Neuronal stem cell (in vitro differentiated cells): ENCODE results near the gene FKBP15.

Source experiments
- DNase-seq: peaks from one replicate; pipeline ENCODE4 v3.0.0-alpha.2; 2013; ENCODE audit warnings: low spot score
- H2AFZ ChIP-seq: one replicate; pipeline ENCODE4 v1.6.1; 2013; ENCODE audit warnings: mild to moderate bottlenecking, low read length, inconsistent platforms
- H2AK5ac ChIP-seq: 2 replicates; pipeline ENCODE4 v1.6.1; 2013; ENCODE audit warnings: low read depth, mild to moderate bottlenecking, inconsistent platforms, low read length, moderate library complexity, mixed read lengths
- H2BK120ac ChIP-seq: 2 replicates; pipeline ENCODE4 v1.6.1; 2013; ENCODE audit warnings: low read depth, mild to moderate bottlenecking, inconsistent platforms, low read length, moderate library complexity, mixed read lengths
- H2BK12ac ChIP-seq: one replicate; pipeline ENCODE4 v1.6.1; 2013; ENCODE audit warnings: low read length, inconsistent platforms
- H2BK15ac ChIP-seq: 2 replicates; pipeline ENCODE4 v1.6.1; 2013; ENCODE audit warnings: mild to moderate bottlenecking, low read length, inconsistent platforms, mixed read lengths
- H2BK5ac ChIP-seq: one replicate; pipeline ENCODE4 v1.6.1; 2013; ENCODE audit warnings: inconsistent platforms, mild to moderate bottlenecking, low read length, moderate library complexity
- H3K14ac ChIP-seq: one replicate; pipeline ENCODE4 v1.6.1; 2013; ENCODE audit warnings: low read length, inconsistent platforms
- H3K18ac ChIP-seq: 2 replicates; pipeline ENCODE4 v1.6.1; 2013; ENCODE audit warnings: low read length, inconsistent platforms
- H3K23ac ChIP-seq: 2 replicates; pipeline ENCODE4 v1.6.1; 2013; ENCODE audit warnings: low read depth, mild to moderate bottlenecking, mixed read lengths, low read length, inconsistent platforms; ENCODE audit not compliant: poor library complexity
- H3K27ac ChIP-seq: replicated peaks from 3 replicates; pipeline ENCODE4 v1.5.1; 2013; ENCODE audit warnings: low read length, inconsistent platforms
- H3K27me3 ChIP-seq, 3 experiments: 2 replicates each; pipeline ENCODE4 v1.6.1; 2013; ENCODE audit warnings: low read length in 3 of 3, mild to moderate bottlenecking in 2 of 3, inconsistent platforms in 1 of 3, low read depth in 1 of 3, mixed read lengths in 1 of 3, moderate library complexity in 1 of 3; ENCODE audit not compliant: control insufficient read depth in 3 of 3, insufficient read depth in 3 of 3
- H3K36me3 ChIP-seq, 2 donors: replicated peaks in 1 of 2; 2 replicates each; pipeline ENCODE4 v1.6.1; 2013; ENCODE audit warnings: low read length in 2 of 2; ENCODE audit not compliant: control insufficient read depth in 2 of 2, insufficient read depth in 2 of 2
- H3K4ac ChIP-seq: 2 replicates; pipeline ENCODE4 v1.6.1; 2013; ENCODE audit warnings: inconsistent platforms, mild to moderate bottlenecking, low read length, moderate library complexity
- H3K4me1 ChIP-seq, 2 donors: 1 replicate in 1 of 2; 2 replicates in 1 of 2; pipeline ENCODE4 v1.6.1; 2013; ENCODE audit warnings: low read length in 2 of 2, low read depth in 1 of 2; ENCODE audit not compliant: control insufficient read depth in 2 of 2, insufficient read depth in 1 of 2
- H3K4me2 ChIP-seq: one replicate; pipeline ENCODE4 v1.6.1; 2013; ENCODE audit warnings: mild to moderate bottlenecking, low read length, inconsistent platforms; ENCODE audit not compliant: insufficient read depth, poor library complexity, severe bottlenecking
- H3K4me3 ChIP-seq, 2 donors: 2 replicates each; pipeline ENCODE4 v1.5.1; 2013; ENCODE audit warnings: low read length in 2 of 2, mild to moderate bottlenecking in 2 of 2, inconsistent platforms in 1 of 2, moderate library complexity in 1 of 2
- H3K79me1 ChIP-seq: one replicate; pipeline ENCODE4 v1.6.1; 2013; ENCODE audit warnings: low read depth, mild to moderate bottlenecking, inconsistent platforms, low read length, moderate library complexity
- H3K9ac ChIP-seq: one replicate; pipeline ENCODE4 v1.6.1; 2013; ENCODE audit warnings: mild to moderate bottlenecking, low read depth, low read length, inconsistent platforms; ENCODE audit not compliant: poor library complexity
- H3K9me3 ChIP-seq, 2 donors: replicated peaks in 1 of 2; 2 replicates each; pipeline versions ENCODE3 to v1.6.1; 2013; ENCODE audit warnings: low read length in 2 of 2, mild to moderate bottlenecking in 2 of 2, inconsistent platforms in 1 of 2, low read depth in 1 of 2, mixed read lengths in 1 of 2, moderate library complexity in 1 of 2; ENCODE audit not compliant: control insufficient read depth in 2 of 2, insufficient read depth in 1 of 2
- H4K8ac ChIP-seq: one replicate; pipeline ENCODE4 v1.6.1; 2013; ENCODE audit warnings: low read depth, mild to moderate bottlenecking, inconsistent platforms, low read length, moderate library complexity
- H4K91ac ChIP-seq: one replicate; pipeline ENCODE4 v1.6.1; 2013; ENCODE audit warnings: low read length, low read depth, mild to moderate bottlenecking, inconsistent platforms; ENCODE audit not compliant: poor library complexity
- WGBS, 2 donors: extraction: QIAGEN DNeasy Blood & Tissue Kit; methylation state at CpG; one replicate each; pipeline ENCODE4 v1.1.7; 2013; ENCODE audit warnings: missing lambda C conversion rate in 2 of 2, mixed read lengths in 1 of 2; ENCODE audit not compliant: insufficient read length in 2 of 2, insufficient replicate concordance in 1 of 2; ENCODE audit errors: extremely low coverage in 2 of 2; 5-methylcytosine and 5-hydroxymethylcytosine counted together

The FKBP15 gene

DNA sequence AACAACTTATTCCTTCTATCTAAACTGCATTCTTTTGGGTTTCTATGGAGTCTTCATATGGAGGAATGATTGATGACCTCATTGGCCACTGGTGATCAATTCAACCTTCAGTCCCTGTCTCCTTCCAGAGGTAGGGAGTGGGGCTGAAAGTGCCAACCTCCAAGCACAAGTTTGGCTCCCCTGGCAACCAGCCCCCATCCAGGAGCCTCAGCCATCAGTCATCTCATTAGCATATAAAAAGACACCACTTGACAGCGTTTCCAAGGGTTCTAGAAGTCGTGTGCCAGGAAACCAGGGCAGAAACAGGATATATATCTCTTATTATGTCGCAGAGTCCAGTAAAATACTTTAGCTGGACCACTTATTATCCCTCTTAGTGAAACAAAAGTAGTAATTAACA, 60.5 kb downstream of the FKBP15 start:
- H3K18ac ChIP-seq = no peak overlapping the region
- no peak overlapping the region for H4K91ac ChIP-seq
- no peak overlapping the region for H4K8ac ChIP-seq
- H3K36me3 ChIP-seq = peaks cover 8 to 46% of the 10 kb centered on the region in 2 donors
- H3K79me1 ChIP-seq = no peaks in the 10 kb centered on the region
- no peak overlapping the region for H3K14ac ChIP-seq
- no peak overlapping the region for H2AFZ ChIP-seq
- no CpG with 5 or more reads among the region's 3 CpGs for WGBS, 2 donors
- H2BK15ac ChIP-seq = no peak overlapping the region
- no peaks in the 10 kb centered on the region for H3K9me3 ChIP-seq
- no peak overlapping the region for H2BK12ac ChIP-seq
- H2BK120ac ChIP-seq = no peak overlapping the region
- no peak overlapping the region for H3K4me2 ChIP-seq
- H2AK5ac ChIP-seq = no peak overlapping the region
- H3K27ac ChIP-seq = no peak overlapping the region
- H3K4me3 ChIP-seq = no peak overlapping the region
- H3K23ac ChIP-seq = no peak overlapping the region
- H3K4ac ChIP-seq = no peak overlapping the region
- H3K27me3 ChIP-seq = no peaks in the 10 kb centered on the region
- H3K9ac ChIP-seq = no peak overlapping the region
- H3K4me1 ChIP-seq = peaks cover 0 to 16% of the 10 kb centered on the region in 2 donors
- no peak overlapping the region for H2BK5ac ChIP-seq
- no peak for DNase-seq

DNA sequence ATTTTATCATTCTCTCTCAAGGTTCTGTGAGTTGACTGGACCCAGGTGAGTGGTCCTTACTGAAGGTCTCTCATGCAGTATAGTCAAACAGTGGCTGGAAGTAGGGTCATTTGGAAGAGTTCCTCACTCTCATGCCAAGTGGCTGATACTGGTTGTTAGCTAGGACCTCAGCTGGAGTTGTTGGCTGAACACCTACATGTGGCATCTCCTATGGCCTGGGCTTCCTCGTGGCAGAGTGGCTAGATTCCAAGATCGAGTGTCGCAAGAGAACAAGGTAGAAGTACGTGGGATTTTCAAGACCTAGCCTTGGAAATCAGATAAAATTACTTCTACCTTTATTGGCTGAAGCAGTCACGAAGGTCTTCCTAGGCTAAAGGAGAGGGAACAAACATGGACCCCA, 62.6 kb downstream of the FKBP15 start:
- Histone ChIP-seq H3K79me1 (no peaks in the 10 kb centered on the region), H3K27me3 (no peaks in the 10 kb centered on the region), H2AFZ (no peak overlapping the region), H3K18ac (no peak overlapping the region), H2BK120ac (no peak overlapping the region), H3K14ac (no peak overlapping the region), H4K91ac (no peak overlapping the region), H2BK5ac (no peak overlapping the region), H3K4ac (no peak overlapping the region), H3K23ac (no peak overlapping the region), H3K4me1 (peaks cover 0 to 16% of the 10 kb centered on the region in 2 donors), H3K27ac (no peak overlapping the region), H3K9ac (no peak overlapping the region), H3K4me3 (no peak overlapping the region), H2BK12ac (no peak overlapping the region), H3K4me2 (no peak overlapping the region), H2BK15ac (no peak overlapping the region), H2AK5ac (no peak overlapping the region), H4K8ac (no peak overlapping the region), H3K36me3 (peaks cover 2 to 26% of the 10 kb centered on the region in 2 donors), H3K9me3 (no peaks in the 10 kb centered on the region)
- WGBS, 2 donors = no CpG with 5 or more reads among the region's 5 CpGs
- DNase-seq = no peak

DNA sequence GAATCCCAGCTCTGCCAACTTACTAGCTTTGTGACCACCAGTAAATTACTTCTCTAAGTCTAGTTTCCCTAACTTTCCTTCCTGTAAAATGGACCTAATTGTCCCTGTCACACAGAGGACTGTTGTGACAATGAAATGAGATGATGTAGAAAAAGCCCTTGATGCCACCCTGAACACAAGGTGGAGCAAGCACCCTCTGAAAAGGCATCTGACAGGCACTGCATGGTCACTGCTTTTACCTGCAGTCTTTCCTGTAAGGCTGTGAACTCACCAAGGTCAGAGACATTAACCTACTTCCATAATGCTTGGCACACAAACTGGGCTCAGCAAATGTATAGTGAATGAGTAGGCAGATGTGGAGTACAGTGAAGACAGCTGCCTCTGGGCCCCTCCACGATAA, 64.2 kb downstream of the FKBP15 start:
- H2BK5ac ChIP-seq = no peak overlapping the region
- peaks cover 0 to 10% (median 7%) of the 10 kb centered on the region in 3 experiments for H3K27me3 ChIP-seq
- no peak overlapping the region for H3K9ac ChIP-seq
- no peak overlapping the region for H2BK120ac ChIP-seq
- H3K79me1 ChIP-seq = no peaks in the 10 kb centered on the region
- H3K9me3 ChIP-seq = no peaks in the 10 kb centered on the region
- WGBS, 2 donors = no CpG with 5 or more reads among the region's 1 CpG
- no peak overlapping the region for H3K14ac ChIP-seq
- peaks cover 0 to 16% of the 10 kb centered on the region in 2 donors for H3K4me1 ChIP-seq
- no peak overlapping the region for H3K4me2 ChIP-seq
- H3K27ac ChIP-seq = no peak overlapping the region
- H2BK12ac ChIP-seq = no peak overlapping the region
- DNase-seq = no peak
- H3K4ac ChIP-seq = no peak overlapping the region
- peaks cover 2 to 12% of the 10 kb centered on the region in 2 donors for H3K36me3 ChIP-seq
- H2AK5ac ChIP-seq = no peak overlapping the region
- no peak overlapping the region for H4K8ac ChIP-seq
- no peak overlapping the region for H3K4me3 ChIP-seq
- H3K23ac ChIP-seq = peak overlapping the region; percentile 13
- no peak overlapping the region for H2BK15ac ChIP-seq
- no peak overlapping the region for H3K18ac ChIP-seq
- no peak overlapping the region for H4K91ac ChIP-seq
- H2AFZ ChIP-seq = no peak overlapping the region

DNA sequence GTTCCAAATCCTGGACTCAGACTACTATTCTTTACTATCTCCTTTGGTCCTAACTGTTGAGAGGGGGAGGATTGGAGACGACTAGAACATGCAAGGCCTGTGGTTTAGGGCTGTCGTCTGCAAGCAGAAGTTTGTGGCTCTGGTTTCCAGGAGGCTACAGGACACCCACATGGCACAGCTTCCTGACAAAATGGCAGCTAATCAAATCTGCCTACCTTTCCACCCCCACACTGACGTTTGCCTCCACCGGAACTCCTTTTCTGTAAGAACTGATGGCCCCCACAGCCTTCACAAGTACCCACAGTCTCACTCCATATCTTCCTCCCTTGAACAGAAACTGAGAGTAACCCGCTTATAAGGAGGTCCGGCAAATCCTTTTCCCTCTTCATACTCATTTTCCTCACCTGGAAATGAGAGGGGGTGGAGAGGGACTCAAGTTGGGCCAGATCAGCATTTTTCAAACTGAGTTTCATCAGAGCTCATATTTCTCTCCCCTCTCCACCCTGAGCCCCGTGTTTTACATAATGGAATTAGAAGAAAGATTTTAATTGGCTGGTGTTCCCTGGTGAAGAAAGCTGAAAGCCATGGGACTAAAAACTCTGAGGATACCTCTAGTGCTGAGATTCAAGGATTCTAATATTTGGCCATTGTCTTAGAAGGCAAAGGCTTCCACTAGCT, 65.0 kb downstream of the FKBP15 start:
- Histone ChIP-seq H2BK15ac (no peak overlapping the region), H3K23ac (no peak overlapping the region), H2BK5ac (no peak overlapping the region), H3K4me1 (peaks cover 0 to 12% of the 10 kb centered on the region in 2 donors), H2AFZ (no peak overlapping the region), H3K14ac (no peak overlapping the region), H2AK5ac (no peak overlapping the region), H4K91ac (no peak overlapping the region), H3K27me3 (peaks cover 0 to 15% (median 15%) of the 10 kb centered on the region in 3 experiments), H3K79me1 (no peaks in the 10 kb centered on the region), H2BK120ac (no peak overlapping the region), H4K8ac (no peak overlapping the region), H3K18ac (no peak overlapping the region), H3K9me3 (no peaks in the 10 kb centered on the region), H3K4me3 (no peak overlapping the region), H3K36me3 (peaks cover 0 to 5% of the 10 kb centered on the region in 2 donors), H3K4ac (no peak overlapping the region), H3K9ac (no peak overlapping the region), H2BK12ac (no peak overlapping the region), H3K4me2 (no peak overlapping the region), H3K27ac (no peak overlapping the region)
- DNase-seq = no peak
- WGBS, 2 donors = no CpG with 5 or more reads among the region's 7 CpGs
